CD4-positive, alpha-beta T cell treated with Interleukin-15 for 1 hour (primary cell): ENCODE results near the gene HRAS.
"Not testable (repeated sequence)": the region's sequence is repeated elsewhere in the genome, so short reads cannot be mapped to it uniquely, and the experiment has no call there.

Source experiments
- DNase-seq: peaks from one replicate; pipeline ENCODE4 v3.0.0-alpha.2; 2020

Gene HRAS

DNA sequence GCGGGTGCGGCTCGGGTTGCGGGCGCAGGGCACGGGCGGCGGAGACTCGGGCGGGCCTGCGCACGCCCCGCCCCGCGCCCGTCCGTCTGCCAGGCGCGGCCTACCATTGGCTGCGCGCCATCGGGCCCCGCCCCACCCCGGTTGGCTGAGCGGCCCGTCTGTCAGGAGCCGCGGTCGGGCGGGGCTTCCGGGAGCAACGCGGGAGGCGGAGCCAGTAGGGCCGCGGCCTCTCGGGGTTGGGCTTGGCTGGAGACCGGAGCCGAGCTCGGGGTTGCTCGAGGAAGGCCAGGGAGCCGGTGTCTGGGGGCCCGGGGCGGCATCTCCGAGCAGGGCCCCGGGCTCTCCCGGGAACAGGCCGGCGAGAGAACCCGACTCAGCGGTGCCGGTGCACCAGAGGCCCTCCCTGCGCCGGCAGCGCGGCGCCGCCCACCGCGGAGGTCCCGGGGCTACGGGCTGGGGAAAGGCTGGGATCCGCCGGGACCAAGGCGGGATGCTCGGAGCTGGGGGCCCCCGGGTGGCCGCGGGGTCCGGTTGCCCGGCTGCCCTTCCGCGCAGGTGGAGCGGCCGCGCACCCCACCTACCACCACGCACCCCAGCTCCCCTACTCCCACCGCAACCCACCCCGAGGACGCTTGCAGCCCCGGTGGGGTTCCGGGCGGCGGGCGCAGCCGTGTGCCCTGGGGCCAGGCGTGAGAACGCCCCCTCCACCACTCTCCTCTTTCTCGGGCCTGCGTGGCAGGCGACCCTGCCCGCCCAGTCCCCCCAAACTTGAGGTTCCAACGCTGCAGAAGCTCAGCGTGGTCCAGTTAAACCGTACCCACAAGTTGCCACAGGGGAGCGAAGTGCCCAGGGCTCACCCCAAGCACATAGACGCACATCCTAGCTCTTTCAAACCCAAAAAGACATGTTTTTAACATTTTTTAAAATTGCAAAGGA, at the start of gene HRAS:
Gene HRAS (minus strand): TSS at position 58 of the 936 bp plus-strand sequence.
- peak; percentile 95 for DNase-seq

DNA sequence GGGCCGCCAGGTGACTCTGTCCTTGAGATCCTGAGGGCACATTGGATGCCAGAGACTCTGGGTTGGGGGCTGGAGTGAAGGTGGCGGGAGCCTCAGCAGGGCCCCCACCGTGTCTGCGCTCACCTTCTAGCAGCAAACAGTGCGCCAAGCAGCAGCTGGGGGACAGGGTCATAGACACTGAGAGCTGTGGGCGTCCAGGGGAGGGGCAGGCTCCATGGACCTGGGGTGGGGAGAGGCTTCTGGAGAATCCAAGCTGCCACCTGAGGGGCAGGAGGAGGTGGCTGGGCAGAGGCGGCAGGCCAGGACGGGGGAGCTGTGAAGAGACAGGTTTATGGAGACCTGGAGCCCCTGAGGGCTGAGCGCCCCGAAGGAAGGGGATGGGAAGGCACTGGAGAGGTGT, 48.9 kb upstream of the HRAS start:
- DNase-seq = no peak

DNA sequence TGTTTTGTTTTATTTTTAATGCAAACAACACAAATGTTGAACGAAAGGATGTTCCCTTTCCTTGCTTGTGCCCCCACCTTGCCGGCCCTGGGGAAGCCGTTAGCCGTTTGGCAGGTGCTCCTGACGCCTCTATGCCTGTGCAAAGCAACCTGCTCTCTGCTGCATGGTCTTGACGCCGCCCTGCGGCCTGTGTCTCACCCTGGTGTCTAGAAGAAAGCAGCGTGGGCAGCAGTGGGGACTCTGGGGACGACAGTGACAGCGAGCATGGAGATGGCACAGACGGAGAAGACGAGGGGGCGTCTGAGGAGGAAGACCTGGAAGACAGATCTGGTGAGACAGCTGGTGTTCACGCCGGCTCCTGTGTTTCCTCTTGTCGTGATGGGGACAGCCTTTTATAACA, 46.4 kb upstream of the HRAS start:
- no peak for DNase-seq

DNA sequence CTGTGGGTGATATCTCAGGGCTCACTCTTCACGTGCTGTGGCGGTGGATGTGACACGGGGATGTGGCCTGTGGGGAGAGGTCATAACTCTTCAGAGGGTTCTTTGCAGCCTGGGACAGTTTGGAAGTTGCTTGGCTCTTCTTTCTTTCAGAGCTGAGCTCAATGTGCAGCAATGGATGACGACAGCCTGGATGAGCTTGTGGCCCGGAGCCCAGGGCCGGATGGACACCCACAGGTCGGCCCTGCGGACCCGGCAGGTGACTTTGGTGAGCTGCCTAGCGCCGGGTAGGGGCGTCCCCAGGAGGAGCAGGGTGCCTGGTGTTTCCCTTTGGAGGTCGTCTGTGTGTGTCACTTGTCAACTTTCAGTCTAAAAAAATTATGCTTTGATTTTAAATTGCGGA, 46.0 kb upstream of the HRAS start:
- no peak for DNase-seq

DNA sequence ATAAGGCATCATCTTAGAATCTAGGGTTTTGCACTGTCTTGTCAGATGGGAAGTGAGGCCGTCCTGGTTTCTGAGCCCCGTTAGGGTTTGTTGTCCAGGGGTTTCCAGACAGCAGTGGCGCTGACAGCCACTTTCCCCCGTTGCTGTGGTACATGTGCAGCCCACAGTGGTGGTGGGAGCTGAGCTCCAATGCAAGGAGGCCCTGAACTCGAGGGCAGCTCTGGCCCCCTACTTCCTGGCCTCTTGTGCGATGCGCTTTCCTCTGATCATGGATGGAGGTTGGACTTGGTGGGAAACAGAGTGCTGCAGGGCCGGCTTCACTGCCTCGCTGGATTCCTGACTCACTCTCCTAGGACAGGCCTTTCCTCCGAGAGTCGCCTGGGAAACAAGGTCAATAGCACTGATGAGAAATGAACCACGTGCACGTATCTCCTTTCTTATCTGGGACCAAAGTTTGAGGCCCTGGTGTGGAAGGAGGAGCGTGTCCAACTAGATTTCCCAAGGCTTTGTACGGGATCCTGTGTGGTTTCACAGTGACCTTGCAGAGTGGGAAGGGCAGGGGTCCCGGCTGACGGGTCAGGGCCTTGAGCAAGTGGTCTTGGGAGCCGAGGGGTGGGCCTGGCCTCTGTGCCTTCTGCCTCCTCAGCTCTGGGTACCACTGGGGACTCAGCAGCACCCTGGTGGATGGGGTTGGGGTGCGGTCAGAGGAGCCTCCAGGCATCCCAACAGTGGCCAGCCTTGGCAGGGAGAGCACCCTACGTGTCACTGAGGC, 44.6 kb upstream of the HRAS start:
- no peak for DNase-seq

DNA sequence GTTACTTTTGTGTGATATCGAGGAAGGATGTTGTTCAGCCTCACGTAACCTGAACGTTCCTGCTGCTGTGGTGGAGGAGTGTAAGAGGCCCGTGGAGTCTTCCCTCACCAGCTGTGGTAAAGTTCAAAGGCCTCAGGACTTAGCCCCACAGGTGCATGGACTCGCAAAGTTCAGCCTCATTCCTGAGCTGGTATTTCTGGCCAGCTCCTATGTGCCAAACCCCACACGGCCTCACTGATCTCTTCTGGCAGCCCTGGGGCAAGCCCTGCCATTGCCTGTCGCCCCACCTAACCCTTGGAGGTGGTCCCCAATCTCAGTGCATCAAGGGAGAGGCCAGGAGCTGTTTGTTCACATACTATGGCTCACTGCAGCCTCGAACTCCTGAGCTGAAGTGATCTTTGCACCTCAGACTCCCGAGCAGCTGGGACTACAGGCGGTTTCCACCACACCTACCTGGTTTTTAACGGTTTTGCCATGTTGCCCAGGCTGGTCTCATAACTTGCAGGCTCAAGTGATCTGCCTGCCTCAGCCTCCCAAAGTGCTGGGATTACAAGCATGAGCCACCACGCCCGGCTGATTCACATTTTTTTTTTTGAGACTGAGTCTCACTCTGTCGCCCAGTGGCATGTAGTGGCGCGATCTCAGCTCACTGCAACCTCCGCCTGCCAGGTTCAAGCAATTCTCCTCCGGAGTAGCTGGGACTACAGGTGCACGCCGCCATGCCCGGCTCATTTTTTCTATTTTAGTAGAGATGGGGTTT, 43.1 kb upstream of the HRAS start:
- DNase-seq = no peak

DNA sequence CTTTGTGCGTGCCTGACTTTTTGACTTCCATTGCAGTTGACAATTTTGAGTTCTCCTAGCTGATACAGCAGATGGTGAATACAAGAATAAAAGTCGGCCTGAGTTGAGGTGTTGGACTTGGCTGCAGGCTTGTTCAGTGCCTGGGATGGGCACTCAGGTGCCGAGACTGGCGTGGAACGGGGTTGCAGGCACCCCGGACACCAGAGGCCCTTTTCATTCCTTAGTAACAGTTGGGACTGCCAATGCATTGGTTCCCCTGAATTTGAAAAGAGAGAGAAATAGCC, 42.2 kb upstream of the HRAS start:
- DNase-seq = no peak

DNA sequence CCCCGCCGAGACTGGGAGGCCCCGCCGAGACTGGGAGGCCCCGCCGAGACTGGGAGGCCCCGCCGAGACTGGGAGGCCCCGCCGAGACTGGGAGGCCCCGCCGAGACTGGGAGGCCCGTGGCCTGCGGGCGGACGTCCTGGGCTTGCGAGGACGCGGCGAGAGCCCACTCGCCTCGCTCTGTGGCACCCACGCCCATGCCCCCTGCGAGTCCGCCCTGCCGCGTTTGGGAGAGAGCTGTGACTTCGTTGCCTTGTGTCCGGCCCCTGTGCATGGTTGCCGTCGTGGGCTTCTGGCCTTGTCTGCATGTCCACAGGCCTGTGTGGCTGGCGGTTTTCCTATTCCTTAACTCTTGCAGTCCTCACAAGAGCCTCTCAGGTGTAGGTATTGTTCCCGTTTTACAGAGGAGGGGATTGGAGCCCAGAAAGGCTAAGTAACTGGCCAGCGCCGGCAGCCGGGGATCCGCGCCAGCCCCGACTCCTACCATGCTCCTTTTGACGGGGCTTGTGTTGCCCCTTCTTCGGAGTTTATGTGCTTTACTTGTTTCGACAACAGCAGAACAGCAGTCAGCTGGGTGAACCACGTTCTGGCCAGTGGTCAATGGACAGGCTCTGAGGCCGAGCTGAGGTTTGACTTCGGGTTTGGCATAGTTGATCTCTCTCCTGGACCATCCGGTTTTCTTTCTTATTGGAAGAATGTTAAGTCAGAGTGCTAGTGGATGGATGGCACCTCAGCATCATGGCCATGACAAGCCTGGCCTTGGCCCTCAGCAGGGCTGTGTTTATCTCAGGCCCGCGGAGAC, 41.6 kb upstream of the HRAS start:
- DNase-seq = no peak

DNA sequence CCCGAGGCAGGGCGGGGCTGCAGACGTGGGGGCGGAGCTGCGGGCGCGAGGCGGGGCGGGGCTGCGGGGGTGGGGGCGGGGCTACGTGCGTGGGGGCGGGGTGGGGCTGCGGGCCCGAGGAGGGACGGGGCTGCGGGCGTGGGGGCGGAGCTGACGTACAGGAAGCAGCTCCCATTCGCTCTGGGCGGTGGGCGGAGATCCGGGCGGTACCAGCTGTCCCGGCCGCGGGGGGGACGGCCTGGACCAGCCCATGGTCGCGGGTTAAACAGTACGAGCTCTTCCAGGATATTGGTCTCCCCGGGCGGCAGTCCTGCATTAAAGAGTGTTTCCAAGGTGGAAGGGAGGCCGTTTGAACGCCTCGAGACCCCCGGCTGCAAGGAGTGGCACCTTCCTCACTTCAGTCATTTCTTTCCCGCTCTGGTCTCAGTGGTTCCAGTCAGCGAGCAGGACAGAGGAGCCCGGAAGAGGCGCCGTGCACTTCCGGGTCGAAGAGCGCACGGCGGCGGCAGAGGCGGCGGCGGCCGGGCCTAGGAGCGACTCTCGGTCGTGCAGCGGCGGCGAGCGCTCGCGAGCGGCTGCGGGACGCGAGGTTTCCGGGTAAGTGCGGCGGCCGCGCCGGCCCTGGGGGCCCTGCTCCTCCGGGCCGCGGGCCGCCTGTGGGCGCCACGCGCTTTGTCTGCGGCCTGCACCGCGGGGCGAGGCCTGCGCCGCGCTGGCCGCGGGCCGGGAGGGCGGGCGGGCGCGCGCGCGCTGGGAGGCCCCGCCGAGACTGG, 40.8 kb upstream of the HRAS start, which contains the start of gene PHRF1:
Gene PHRF1 (plus strand): TSS at position 475 of the 773 bp plus-strand sequence. CDS start 5,043 bp downstream, outside the sequence.
- DNase-seq = peak; percentile 95

DNA sequence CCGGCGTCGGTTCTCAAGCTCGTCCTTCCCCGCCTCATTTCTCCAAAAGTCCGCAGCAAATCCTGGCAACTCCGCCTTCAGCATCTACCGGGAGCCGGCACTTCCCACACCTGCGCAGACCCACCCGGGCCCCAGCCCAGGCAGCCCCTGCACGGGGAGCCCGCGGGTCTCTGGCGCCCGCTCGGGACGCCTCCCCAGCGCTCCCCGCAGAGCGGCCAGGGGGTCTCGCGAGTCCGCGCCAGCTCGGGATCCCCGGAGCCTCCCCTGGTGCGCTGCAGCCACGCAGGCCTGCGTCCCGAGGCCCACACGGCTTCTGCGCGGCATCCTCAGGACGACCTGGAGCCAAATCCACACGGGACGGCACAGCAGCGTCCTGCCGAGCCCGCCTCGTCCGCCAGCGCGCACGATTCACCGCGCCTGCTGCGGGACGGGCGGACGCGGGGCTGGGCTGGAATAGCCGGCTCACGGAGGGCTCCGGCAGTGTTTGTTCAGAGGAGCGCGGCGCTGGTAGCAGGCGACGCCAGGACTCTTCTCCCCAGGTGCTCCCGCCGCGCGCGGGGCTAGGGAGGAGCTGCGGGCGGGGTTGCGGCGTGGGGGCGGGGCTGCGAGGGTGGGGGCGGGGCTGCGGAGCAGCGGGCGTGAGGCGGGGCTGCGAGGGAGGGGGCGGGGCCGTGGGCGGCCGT, 40.1 kb upstream of the HRAS start:
- no peak for DNase-seq

DNA sequence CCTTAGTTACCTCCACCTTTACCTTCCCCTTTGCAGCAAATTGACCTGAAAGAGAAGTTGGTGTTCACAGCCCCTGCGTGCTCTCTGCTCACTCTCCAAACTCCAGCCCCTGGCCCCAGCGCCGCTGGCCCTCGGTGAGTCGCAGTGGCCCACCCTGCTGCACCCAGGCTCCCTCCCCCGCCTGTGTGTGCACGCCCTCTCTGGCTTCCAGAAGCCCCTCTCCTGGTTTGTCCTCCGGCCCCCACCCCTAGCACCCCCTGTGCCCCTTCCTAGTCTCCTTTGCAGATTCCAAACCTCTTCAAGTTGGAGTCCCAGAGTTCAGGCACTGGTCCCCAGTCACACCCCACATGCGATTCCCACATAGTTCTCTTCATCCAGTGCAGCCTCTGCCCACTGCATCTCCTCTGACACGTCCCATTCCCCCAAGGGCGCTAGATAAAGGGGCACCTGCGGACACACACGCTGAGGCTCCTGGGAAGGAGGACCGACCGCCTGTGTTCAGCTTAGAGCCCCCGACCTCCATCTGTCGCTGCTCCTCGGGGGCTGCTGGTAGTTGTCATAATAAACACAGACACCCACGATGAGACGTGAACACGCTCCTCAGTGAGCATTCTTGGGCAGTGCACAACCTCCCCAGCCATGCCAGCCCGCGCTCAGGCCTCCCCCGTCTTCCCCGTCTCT, 39.4 kb upstream of the HRAS start:
- no peak for DNase-seq

DNA sequence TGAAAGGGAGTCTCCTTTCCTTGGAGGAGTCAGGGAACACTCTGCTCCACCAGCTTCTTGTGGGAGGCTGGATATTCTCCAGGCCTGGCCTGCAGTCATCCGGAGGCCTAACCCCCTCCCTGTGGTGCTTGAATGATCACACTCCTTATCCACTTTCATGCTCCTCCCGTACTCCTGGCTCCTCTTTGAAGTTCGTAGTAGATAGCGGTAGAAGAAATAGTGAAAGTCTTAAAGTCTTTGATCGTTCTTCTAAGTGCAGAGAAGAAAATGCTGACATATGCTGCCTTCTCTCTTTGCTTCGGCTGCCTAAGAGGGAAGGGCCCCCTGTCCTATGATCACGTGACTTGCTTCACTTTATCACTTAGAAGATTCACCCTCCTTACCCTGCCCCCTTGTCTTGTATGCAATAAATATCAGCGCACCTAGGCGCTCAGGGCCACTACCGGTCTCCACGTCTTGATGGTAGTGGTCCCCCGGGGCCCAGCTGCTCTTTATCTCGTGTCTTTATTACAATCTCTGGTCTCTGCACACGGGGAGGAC, 38.7 kb upstream of the HRAS start:
- DNase-seq = not testable (repeated sequence)

DNA sequence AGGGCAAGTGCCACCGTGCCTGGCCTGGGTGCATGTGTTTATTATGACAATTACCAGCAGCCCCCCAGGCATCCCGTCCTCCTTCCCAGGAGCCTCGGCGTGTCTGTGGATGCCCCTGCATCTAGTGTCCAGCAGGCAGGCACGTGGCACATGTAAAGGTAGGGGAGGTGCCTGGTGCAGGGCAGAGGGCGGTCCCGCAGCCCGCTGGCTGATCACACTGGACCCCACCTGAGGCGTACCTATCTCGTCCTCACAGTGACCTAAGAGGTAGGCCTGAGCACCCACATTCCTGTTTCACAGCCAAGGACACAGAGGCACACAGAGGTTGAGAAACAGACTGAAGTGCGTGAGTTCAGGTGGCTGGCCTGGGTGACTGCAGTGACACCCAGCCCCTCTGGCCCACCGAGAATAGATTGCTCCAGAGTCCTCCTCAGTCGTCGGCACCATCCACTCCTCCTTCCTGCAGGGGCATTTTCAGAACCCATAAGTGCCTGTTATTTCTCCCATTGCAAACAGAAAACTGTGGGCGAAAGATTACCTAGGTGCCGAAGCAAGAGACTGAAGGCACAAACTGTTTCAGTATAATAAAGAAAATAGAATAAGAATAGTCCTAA, 37.9 kb upstream of the HRAS start:
- no peak for DNase-seq

DNA sequence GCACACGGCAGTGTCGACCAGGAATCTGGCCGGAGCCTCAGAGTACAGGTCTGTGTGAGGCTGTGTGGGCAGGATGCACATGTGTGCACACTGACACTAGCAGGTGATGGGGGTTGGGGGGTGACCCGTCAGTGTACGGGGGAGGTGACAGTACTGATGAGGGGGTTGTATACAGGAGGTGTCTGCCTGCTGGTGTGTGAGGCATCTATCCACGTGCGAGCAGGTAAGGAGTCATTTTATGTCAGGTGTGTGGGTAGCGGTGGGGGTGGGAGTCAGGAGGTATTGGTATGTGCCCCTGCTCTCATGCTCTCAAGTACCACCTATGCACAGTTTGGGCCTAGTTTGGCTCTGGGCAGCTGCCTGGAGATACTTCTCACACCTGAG, 36.4 kb upstream of the HRAS start:
- DNase-seq = no peak

DNA sequence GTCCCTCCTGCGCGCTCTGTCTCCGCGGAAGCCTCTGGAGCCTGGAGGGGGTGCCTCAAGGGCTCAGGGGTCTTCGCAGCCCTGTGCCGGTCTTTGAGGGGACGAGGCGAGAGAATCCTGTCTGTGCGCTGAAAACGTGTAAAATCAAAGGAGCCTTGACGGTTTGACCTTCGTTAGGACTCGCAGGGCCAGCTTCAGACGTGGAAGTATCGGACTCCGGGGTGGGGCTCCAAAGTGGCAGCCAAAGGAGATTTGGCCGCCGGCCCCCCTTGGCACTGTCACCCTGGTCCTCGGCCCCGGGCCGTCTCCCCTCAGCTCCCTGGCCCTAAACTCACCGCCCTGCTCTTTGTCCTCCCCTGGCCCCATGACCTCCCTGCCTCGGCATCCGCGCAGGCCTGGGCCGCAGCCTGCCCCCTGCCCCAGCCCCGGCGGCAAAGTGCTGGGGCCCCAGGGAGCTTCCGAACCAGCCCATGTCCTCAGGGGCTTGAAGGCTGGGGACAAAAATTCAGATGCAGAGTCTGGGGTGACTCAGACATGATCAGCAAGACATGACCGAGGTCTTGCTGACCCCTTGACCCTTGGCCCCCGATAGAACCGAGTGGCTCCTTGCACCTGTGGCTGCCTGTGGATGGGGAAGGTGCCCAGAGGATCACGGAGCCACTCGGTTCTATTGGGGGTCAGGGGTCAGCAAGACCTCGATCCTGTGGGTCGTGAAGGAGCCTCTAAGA, 33.9 kb upstream of the HRAS start:
- DNase-seq = no peak

DNA sequence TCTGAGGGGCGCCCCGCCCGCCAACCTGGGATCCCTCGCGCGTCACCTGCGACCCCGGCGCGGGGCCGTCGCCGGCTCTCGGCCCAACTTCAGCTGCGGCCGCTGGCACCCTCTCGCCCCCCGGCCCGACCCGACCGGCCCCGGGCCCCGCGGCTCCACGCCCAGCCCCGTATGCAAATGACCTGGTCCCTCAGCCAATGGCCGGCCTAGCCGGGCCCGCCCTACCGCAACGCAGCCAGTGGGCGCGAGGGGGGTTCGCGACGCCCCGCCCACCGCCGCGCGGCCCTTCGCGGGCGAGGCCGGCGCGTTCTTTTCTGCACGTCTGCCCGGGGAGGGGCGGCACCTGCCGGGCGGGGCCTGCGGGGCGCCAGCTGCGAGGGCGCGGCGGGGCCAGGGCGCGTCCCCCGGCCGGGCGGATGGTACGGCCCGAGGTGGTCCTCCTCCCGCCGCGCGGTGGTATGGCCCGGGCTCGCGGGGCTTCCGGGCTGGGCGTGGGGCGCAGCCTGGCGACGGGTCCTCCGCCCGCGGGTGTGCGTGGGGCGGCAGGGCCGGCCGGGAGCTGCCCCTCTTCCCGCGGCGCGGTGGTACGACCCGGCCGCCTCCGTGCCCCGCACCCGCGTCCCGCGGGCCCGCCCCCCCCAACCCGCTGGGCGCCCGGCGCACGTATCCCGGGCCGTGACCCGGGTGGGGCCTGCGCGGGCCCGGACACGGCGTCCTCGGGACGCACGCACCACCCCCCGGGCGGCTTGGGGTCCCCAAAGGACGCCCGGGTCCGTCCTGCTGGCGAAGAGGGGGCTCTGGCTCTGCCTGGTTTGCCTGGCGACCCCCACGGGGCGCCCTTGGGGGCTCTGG, 33.2 kb upstream of the HRAS start:
- DNase-seq = peak; percentile 95

DNA sequence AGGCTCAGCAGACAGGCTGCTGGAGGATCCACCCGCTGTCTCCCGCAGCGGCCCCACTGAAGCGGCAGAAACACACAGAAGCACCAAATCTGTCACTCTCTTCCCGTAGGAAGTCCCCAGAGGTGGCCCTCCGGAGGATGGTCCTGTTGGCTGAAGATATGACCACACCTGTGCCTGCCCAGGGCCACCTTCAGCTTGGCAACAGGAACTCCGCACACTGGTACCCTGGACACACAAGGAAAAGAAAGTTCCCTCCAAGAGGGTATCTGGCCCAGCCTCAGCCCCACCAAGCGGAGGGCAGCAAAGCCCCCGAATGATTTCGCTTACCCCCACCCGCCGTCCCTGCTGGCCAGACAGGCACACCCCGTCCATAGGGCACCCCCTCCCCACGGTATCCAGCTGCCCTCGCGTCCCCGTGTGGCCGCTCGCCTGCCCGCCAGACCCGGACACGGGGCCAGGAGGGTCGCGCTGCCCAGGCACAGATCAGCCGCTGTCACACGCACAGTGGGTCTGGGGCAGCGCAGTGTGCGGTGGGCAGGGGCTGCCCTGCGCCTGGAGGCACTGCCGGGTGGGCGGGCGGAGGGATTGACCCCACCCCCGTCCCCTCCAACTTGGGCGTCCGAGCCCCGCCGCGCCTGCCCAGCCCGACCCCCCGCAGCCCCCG, 32.4 kb upstream of the HRAS start:
- DNase-seq = no peak
